ENCODE results near the gene ZBTB20.

ZBTB20 gene

GRCh38 chr3:114852966-114853365 is 294.1 kb downstream of the ZBTB20 start:
- no peaks in the 10 kb centered on the region for H3K36me3 ChIP-seq (ENCODE audit: control insufficient read depth in 5 of 5, insufficient read depth in 5 of 5, low read length in 5 of 5)
- no peak overlapping the region for H3K4me3 ChIP-seq (ENCODE audit: low read depth in 1 of 5, low read length in 5 of 5)
- H3K9me3 ChIP-seq (ENCODE audit: control insufficient read depth in 5 of 5, low read length in 5 of 5): no peaks in the 10 kb centered on the region
- H3K9ac ChIP-seq (ENCODE audit: low read length in 5 of 5): no peak overlapping the region
- no peaks in the 10 kb centered on the region for H3K27me3 ChIP-seq (ENCODE audit: control insufficient read depth in 5 of 5, insufficient read depth in 4 of 5, low read length in 5 of 5)
- peaks cover 0 to 5% (median 2%) of the 10 kb centered on the region in 5 donors for H3K4me1 ChIP-seq (ENCODE audit: control insufficient read depth in 5 of 5, insufficient read depth in 5 of 5, low read length in 5 of 5)
- H3K27ac ChIP-seq (ENCODE audit: low read depth, low read length): no peak overlapping the region

GRCh38 chr3:114850898-114851297 is 296.2 kb downstream of the ZBTB20 start:
- Histone ChIP-seq H3K4me3 (ENCODE audit: low read depth in 1 of 5, low read length in 5 of 5) (no peak overlapping the region), H3K27me3 (ENCODE audit: control insufficient read depth in 5 of 5, insufficient read depth in 4 of 5, low read length in 5 of 5) (no peaks in the 10 kb centered on the region), H3K9ac (ENCODE audit: low read length in 5 of 5) (no peak overlapping the region), H3K36me3 (ENCODE audit: control insufficient read depth in 5 of 5, insufficient read depth in 5 of 5, low read length in 5 of 5) (no peaks in the 10 kb centered on the region), H3K4me1 (ENCODE audit: control insufficient read depth in 5 of 5, insufficient read depth in 5 of 5, low read length in 5 of 5) (no peaks in the 10 kb centered on the region), H3K9me3 (ENCODE audit: control insufficient read depth in 5 of 5, low read length in 5 of 5) (no peaks in the 10 kb centered on the region), H3K27ac (ENCODE audit: low read depth, low read length) (no peak overlapping the region)

- Histone ChIP-seq H3K4me1 (ENCODE audit: control insufficient read depth in 5 of 5, insufficient read depth in 5 of 5, low read length in 5 of 5) (no peaks in the 10 kb centered on the region), H3K4me3 (ENCODE audit: low read depth in 1 of 5, low read length in 5 of 5) (no peak overlapping the region), H3K9ac (ENCODE audit: low read length in 5 of 5) (no peak overlapping the region), H3K36me3 (ENCODE audit: control insufficient read depth in 5 of 5, insufficient read depth in 5 of 5, low read length in 5 of 5) (no peaks in the 10 kb centered on the region), H3K27me3 (ENCODE audit: control insufficient read depth in 5 of 5, insufficient read depth in 4 of 5, low read length in 5 of 5) (no peaks in the 10 kb centered on the region), H3K9me3 (ENCODE audit: control insufficient read depth in 5 of 5, low read length in 5 of 5) (no peaks in the 10 kb centered on the region), H3K27ac (ENCODE audit: low read depth, low read length) (no peak overlapping the region)
Observed at GRCh38 chr3:114848643-114849350, 298.3 kb downstream of the ZBTB20 start.

- Histone ChIP-seq H3K36me3 (ENCODE audit: control insufficient read depth in 5 of 5, insufficient read depth in 5 of 5, low read length in 5 of 5) (no peaks in the 10 kb centered on the region), H3K9me3 (ENCODE audit: control insufficient read depth in 5 of 5, low read length in 5 of 5) (no peaks in the 10 kb centered on the region), H3K4me1 (ENCODE audit: control insufficient read depth in 5 of 5, insufficient read depth in 5 of 5, low read length in 5 of 5) (no peaks in the 10 kb centered on the region), H3K9ac (ENCODE audit: low read length in 5 of 5) (no peak overlapping the region), H3K27me3 (ENCODE audit: control insufficient read depth in 5 of 5, insufficient read depth in 4 of 5, low read length in 5 of 5) (no peaks in the 10 kb centered on the region), H3K4me3 (ENCODE audit: low read depth in 1 of 5, low read length in 5 of 5) (no peak overlapping the region), H3K27ac (ENCODE audit: low read depth, low read length) (no peak overlapping the region)
Observed at GRCh38 chr3:114848082-114848481, 299.0 kb downstream of the ZBTB20 start.

- no peak overlapping the region for H3K4me3 ChIP-seq (ENCODE audit: low read depth in 1 of 5, low read length in 5 of 5)
- no peaks in the 10 kb centered on the region for H3K9me3 ChIP-seq (ENCODE audit: control insufficient read depth in 5 of 5, low read length in 5 of 5)
- no peak overlapping the region for H3K27ac ChIP-seq (ENCODE audit: low read depth, low read length)
- no peaks in the 10 kb centered on the region for H3K4me1 ChIP-seq (ENCODE audit: control insufficient read depth in 5 of 5, insufficient read depth in 5 of 5, low read length in 5 of 5)
- no peaks in the 10 kb centered on the region for H3K27me3 ChIP-seq (ENCODE audit: control insufficient read depth in 5 of 5, insufficient read depth in 4 of 5, low read length in 5 of 5)
- H3K9ac ChIP-seq (ENCODE audit: low read length in 5 of 5): no peak overlapping the region
- no peaks in the 10 kb centered on the region for H3K36me3 ChIP-seq (ENCODE audit: control insufficient read depth in 5 of 5, insufficient read depth in 5 of 5, low read length in 5 of 5)
Observed at GRCh38 chr3:114847564-114847963, 299.5 kb downstream of the ZBTB20 start.

GRCh38 chr3:114846779-114847178 is 300.3 kb downstream of the ZBTB20 start:
- no peak overlapping the region for H3K9ac ChIP-seq (ENCODE audit: low read length in 5 of 5)
- H3K36me3 ChIP-seq (ENCODE audit: control insufficient read depth in 5 of 5, insufficient read depth in 5 of 5, low read length in 5 of 5): no peaks in the 10 kb centered on the region
- no peak overlapping the region for H3K27ac ChIP-seq (ENCODE audit: low read depth, low read length)
- no peaks in the 10 kb centered on the region for H3K9me3 ChIP-seq (ENCODE audit: control insufficient read depth in 5 of 5, low read length in 5 of 5)
- H3K27me3 ChIP-seq (ENCODE audit: control insufficient read depth in 5 of 5, insufficient read depth in 4 of 5, low read length in 5 of 5): no peaks in the 10 kb centered on the region
- H3K4me3 ChIP-seq (ENCODE audit: low read depth in 1 of 5, low read length in 5 of 5): no peak overlapping the region
- no peaks in the 10 kb centered on the region for H3K4me1 ChIP-seq (ENCODE audit: control insufficient read depth in 5 of 5, insufficient read depth in 5 of 5, low read length in 5 of 5)

- H3K27me3 ChIP-seq (ENCODE audit: control insufficient read depth in 5 of 5, insufficient read depth in 4 of 5, low read length in 5 of 5): no peaks in the 10 kb centered on the region
- H3K9ac ChIP-seq (ENCODE audit: low read length in 5 of 5): no peak overlapping the region
- no peak overlapping the region for H3K27ac ChIP-seq (ENCODE audit: low read depth, low read length)
- H3K4me3 ChIP-seq (ENCODE audit: low read depth in 1 of 5, low read length in 5 of 5): no peak overlapping the region
- H3K9me3 ChIP-seq (ENCODE audit: control insufficient read depth in 5 of 5, low read length in 5 of 5): no peaks in the 10 kb centered on the region
- H3K36me3 ChIP-seq (ENCODE audit: control insufficient read depth in 5 of 5, insufficient read depth in 5 of 5, low read length in 5 of 5): no peaks in the 10 kb centered on the region
- H3K4me1 ChIP-seq (ENCODE audit: control insufficient read depth in 5 of 5, insufficient read depth in 5 of 5, low read length in 5 of 5): no peaks in the 10 kb centered on the region
Observed at GRCh38 chr3:114846252-114846651, 300.8 kb downstream of the ZBTB20 start.

- H3K9ac ChIP-seq (ENCODE audit: low read length in 5 of 5): no peak overlapping the region
- H3K27ac ChIP-seq (ENCODE audit: low read depth, low read length): no peak overlapping the region
- H3K27me3 ChIP-seq (ENCODE audit: control insufficient read depth in 5 of 5, insufficient read depth in 4 of 5, low read length in 5 of 5): no peaks in the 10 kb centered on the region
- peaks cover 0 to 7% (median 0%) of the 10 kb centered on the region in 5 donors for H3K4me1 ChIP-seq (ENCODE audit: control insufficient read depth in 5 of 5, insufficient read depth in 5 of 5, low read length in 5 of 5)
- H3K4me3 ChIP-seq (ENCODE audit: low read depth in 1 of 5, low read length in 5 of 5): no peak overlapping the region
- H3K36me3 ChIP-seq (ENCODE audit: control insufficient read depth in 5 of 5, insufficient read depth in 5 of 5, low read length in 5 of 5): no peaks in the 10 kb centered on the region
- no peaks in the 10 kb centered on the region for H3K9me3 ChIP-seq (ENCODE audit: control insufficient read depth in 5 of 5, low read length in 5 of 5)
Observed at GRCh38 chr3:114841515-114841914, 305.6 kb downstream of the ZBTB20 start.

- H3K9me3 ChIP-seq (ENCODE audit: control insufficient read depth in 5 of 5, low read length in 5 of 5): no peaks in the 10 kb centered on the region
- H3K4me1 ChIP-seq (ENCODE audit: control insufficient read depth in 5 of 5, insufficient read depth in 5 of 5, low read length in 5 of 5): peaks cover 0 to 7% (median 0%) of the 10 kb centered on the region in 5 donors
- H3K27me3 ChIP-seq (ENCODE audit: control insufficient read depth in 5 of 5, insufficient read depth in 4 of 5, low read length in 5 of 5): no peaks in the 10 kb centered on the region
- no peak overlapping the region for H3K27ac ChIP-seq (ENCODE audit: low read depth, low read length)
- H3K4me3 ChIP-seq (ENCODE audit: low read depth in 1 of 5, low read length in 5 of 5): no peak overlapping the region
- H3K36me3 ChIP-seq (ENCODE audit: control insufficient read depth in 5 of 5, insufficient read depth in 5 of 5, low read length in 5 of 5): no peaks in the 10 kb centered on the region
- H3K9ac ChIP-seq (ENCODE audit: low read length in 5 of 5): no peak overlapping the region
Observed at GRCh38 chr3:114839476-114839875, 307.6 kb downstream of the ZBTB20 start.

- Histone ChIP-seq H3K27me3 (ENCODE audit: control insufficient read depth in 5 of 5, insufficient read depth in 4 of 5, low read length in 5 of 5) (no peaks in the 10 kb centered on the region), H3K4me3 (ENCODE audit: low read depth in 1 of 5, low read length in 5 of 5) (no peak overlapping the region), H3K9me3 (ENCODE audit: control insufficient read depth in 5 of 5, low read length in 5 of 5) (no peaks in the 10 kb centered on the region), H3K4me1 (ENCODE audit: control insufficient read depth in 5 of 5, insufficient read depth in 5 of 5, low read length in 5 of 5) (peaks cover 0 to 7% (median 0%) of the 10 kb centered on the region in 5 donors), H3K27ac (ENCODE audit: low read depth, low read length) (no peak overlapping the region), H3K9ac (ENCODE audit: low read length in 5 of 5) (no peak overlapping the region), H3K36me3 (ENCODE audit: control insufficient read depth in 5 of 5, insufficient read depth in 5 of 5, low read length in 5 of 5) (no peaks in the 10 kb centered on the region)
Observed at GRCh38 chr3:114838025-114838424, 309.1 kb downstream of the ZBTB20 start.
